ENCODE measurements around the gene SLC25A26.

The SLC25A26 gene

GRCh38 chr3:66336333-66336766 is 115.5 kb downstream of the SLC25A26 start:
- no peak for DNase-seq

DNA sequence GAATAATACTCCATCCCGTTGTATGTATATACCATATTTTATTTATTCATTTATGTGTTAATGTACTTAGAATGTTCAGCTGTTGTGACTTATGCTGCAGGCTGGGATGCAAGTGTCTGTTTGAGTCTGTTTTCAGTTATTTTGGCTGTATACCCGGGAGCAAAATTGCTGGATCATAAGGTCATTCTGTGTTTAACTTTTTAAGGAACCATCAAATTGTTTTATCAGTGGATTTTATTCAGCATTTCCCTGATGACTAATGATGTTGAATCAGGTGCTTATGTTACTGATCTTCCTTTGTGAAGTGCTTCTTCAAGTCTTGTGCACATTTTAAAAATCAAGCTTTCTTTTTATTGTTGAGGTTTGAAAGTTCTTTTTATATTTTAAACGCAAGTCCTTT is 118.1 kb downstream of the SLC25A26 start:
- no peak for DNase-seq

DNA sequence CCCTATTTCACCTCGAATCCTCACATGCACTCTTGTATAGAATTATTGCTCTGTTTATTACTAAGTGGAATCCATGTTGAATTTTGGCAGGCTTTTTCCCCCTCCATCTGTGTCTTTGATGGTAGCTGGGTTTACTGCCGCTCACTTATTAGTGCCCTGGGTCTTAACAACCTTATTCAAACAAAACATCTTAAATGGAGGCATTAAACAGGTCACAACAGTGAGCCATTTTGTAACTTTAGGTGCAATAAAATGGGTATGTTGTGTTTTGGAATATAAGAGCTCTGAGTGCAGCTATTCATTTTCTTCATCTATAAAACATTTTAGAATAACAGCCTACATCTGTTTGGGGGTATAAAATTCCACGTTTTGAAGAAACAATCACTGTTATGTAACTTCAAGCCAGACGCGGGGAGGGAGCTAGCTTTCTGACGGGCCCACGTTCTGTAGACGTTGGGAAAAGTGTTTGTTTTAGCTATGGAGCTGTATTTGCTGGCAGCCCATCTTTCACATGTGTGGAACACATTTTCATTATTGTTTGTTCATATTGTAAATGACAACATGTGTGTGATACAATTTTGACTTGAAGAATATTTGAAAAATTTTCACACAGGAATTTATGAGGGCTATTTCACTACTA is 122.0 kb downstream of the SLC25A26 start:
- no peak for DNase-seq

DNA sequence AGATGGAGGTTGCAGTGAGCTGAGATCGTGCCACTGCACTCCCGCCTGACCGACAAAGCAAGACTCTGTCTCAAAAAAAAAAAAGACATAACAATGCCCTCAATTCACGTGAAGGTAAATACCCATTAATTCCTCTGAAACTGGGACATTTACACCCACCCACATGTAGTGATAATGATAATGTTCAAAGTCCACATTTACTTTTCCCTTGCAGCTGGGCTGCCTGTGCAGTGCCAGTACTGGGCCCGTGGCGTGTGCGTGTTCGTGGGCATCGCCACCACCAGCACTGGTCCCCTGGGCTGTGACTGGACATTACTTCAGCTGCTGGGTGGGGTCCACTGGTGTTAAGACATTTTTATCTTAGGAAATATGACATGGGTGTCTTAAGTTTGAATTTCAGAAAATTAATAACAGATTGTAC is 123.6 kb downstream of the SLC25A26 start:
- DNase-seq, result no peak

DNA sequence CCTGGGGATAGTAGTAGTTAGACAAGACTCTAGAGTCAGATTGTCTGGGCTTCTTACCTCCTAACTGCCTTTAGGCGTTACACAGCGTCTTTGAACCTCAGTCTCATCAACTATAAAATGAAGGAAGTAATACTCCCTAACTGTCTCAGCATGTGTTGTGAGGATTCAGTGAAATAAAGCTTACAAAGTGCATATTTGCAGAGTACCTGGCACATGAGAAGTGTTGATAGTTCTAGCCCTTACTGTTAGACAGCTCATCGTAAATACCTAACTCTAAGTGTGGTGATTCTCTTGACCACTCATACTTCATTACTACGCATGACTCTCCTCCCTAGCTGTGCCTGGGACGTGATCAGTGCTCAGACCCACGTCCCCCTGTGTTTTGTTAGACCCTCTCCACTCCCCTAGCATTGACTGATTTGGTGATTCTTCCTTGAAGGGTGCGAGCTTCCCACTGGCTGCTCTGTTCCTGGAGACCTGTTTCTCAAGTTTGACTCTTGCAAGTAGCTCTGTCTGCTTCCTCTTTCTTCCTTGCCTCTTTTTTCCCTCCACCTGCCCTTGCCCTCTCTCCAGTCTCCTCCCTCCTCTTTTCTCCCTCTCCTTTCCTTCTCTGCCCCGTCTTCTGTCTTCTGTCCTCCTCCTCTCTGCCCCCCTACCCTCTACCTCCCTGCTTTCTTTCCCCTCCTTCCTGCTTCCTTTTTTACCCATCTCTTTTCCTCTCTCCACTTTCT is 124.2 kb downstream of the SLC25A26 start:
- DNase-seq, result no peak

- DNase-seq, result no peak
These were observed 127.9 kb downstream of the SLC25A26 start for GRCh38 chr3:66348704-66349103.

DNA sequence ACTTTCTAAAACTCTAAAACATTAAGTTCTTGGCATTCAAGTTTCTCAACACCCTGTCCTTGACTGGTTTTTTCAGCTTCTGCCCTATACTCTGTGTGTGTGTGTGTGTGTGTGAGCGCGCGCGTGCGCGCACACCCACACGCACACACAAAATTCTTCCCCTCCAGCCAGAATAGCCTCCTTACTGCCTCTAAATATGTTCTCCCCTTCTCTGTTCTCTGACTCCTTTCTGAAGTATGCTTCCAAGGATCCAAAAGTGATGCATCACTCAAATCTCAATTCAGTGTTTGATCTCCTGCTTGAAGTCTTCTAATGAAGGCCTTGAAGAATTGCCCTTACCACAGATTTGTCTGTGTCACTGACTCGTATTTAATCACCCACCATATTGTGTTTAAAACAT is 129.8 kb downstream of the SLC25A26 start:
- DNase-seq, result no peak

GRCh38 chr3:66353039-66353438 is 132.2 kb downstream of the SLC25A26 start:
- DNase-seq, result no peak

DNA sequence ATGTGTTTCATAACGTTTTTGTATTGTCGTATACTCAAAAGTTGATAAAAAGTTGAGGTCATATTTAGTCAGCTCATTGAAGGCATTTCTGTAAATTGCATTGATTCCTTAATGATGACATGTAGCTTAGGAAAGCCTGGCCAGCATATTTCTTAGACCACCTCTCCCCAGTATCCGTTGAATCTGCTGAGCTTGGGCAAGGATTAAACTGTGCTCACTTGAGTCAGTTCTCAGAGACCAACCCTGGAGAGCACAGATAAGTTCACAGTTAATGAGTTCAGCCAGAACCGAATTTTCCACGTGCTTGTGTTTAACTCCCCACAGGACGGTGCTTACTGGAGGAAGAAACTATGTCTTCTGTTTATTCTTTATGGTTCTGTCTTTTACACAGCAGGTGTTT is 132.7 kb downstream of the SLC25A26 start:
- no peak for DNase-seq

GRCh38 chr3:66354001-66354400 is 133.2 kb downstream of the SLC25A26 start:
- DNase-seq, result peak; percentile 28

- DNase-seq, result no peak
These were observed 134.6 kb downstream of the SLC25A26 start for GRCh38 chr3:66355394-66355793.

GRCh38 chr3:66355997-66356396 is 135.2 kb downstream of the SLC25A26 start:
- no peak for DNase-seq

DNA sequence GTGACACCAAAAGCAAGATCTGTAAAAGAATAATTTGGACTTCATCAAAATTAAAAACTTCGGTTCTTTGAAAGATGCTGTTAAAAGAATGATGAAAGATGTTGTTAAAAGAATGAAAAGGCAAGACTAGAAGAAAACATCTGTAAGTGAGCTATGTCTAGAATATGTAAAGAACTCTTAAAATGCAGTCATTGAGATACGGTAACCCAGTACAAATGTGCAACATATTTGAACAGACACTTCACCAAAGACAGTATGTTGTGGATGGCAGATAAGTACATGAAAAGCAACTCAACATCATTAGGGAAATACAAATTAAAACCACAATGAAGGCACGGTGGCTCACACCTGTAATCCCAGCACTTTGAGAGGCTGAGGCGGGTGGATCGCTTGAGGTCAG is 140.6 kb downstream of the SLC25A26 start:
- DNase-seq, result no peak

GRCh38 chr3:66362541-66362941 is 141.7 kb downstream of the SLC25A26 start:
- DNase-seq, result no peak

DNA sequence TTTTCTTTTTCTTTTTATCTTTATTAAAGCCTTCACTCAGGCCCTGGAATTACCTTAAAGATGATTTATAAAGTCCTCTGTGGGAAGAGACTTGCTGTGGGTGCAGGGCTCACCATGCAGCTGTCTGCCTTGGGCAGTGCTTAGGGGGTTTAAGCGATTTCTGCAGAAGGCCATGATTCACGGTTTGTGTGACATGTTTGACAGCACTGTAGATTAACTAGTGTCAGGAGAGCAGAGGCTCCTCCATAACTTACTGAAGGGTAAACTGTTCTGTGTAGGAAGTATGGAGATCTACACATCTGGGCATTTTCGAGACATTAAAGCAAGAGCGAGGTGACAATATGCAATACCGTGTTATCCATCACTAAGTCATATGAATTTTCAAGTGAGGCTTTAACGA is 142.3 kb downstream of the SLC25A26 start:
- no peak for DNase-seq

DNA sequence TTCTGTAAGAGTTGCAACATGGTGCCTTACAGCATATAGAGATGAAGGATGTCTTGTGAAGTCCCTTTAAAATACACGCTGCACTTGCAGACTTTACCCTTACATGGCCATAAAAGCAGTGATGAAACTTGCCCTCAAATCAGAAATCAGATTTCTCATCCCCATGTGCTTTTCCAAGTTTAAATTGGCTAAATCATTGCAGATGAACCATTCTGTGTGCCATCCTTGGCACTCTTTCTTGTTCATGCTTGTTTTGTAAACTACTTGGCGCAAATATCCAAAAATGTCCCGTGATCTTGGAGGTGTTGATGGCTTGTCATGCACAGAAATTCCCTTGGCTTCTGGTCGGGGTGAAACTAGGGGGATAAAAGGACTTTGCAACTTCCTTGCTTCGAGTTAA is 144.3 kb downstream of the SLC25A26 start:
- no peak for DNase-seq

GRCh38 chr3:66366747-66367146 is 145.9 kb downstream of the SLC25A26 start:
- DNase-seq, result no peak

DNA sequence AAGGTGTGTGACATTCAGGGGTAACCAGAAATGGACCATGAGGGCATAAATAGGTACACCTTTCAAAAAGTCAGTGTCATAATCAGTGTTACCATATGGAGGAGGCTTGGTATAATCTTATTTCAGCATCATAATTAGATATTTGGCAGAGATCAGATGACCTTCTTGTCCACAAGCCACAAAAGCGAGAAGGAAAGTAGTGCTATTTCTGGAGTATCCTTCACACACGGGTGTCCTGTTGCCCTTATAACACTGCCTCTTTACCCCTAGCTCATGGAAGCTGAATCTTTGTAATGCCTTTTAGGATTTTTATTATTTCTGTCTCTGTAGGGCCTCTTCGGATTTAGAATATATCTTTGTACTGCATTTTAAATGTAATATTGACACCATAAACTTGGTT is 147.2 kb downstream of the SLC25A26 start:
- DNase-seq, result no peak

- DNase-seq, result no peak
These were observed 149.4 kb downstream of the SLC25A26 start for GRCh38 chr3:66370179-66370578.

DNA sequence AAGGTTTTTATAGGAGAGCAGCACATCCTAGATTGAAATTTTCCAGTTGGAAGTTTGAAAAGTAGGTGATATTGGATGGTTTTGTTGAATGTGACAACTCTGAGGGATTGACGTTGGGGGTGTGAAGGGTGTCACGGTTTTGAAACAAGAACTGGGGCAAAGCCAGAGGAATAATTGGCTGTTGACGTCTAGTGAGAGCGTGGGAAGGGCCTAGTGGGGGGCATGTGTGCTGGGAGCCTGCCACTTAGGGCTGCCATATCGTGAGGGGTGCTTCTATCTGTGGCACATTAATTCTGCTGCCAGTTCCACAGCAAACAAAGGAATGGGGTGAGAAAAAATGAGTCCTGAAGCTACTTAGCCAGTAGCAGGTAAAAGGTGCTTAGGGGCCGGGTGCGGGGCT is 150.6 kb downstream of the SLC25A26 start:
- no peak for DNase-seq

DNA sequence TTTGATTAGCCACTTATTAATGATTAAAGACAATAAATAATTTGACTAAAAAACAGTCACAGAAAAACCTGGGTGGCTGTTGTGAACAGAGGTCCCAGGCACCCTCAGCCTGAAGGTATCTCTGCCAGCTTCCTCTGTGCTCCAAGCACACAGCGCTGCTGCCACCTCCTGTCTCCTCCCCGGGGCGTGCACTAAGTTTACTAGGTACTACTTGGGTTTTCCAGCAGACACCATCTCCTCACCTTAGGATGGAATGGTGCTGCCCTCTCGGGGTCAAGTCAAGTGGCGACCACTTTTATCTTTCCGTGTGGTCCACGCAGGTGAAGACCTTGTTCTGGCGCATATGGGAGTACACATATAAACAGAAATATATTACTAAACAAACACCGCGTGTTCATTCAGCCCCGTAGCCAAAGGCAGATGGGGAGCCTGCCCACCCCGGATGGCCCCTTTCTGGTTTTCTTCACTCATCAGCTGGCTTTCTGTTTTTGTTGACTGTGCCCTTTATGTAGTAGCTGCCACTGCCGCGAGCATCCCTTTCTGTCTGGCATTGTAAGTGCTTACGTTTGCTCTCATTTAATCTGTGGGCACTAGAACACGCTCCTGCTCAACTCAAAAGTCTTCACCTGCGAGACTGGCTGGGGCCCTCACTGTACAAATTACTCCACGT is 152.0 kb downstream of the SLC25A26 start:
- DNase-seq, result peak; percentile 62

DNA sequence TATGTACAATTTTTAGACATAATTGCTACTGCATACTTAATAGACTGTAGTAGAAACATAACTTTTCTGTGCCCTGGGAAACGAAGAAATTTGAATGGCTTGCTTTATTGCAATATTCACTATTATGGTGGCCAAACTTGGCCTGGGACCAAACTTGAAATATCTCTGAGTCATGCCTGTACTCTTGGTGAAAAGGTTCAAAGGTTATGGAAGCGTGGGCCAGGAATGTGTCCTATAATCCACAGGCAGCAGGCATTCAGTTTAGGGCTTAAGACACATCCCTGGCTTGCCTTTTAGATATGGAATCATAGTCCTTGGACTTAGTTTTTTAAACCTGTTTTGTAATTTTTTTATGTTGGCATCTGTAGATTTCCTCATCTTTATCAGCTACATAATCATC is 155.8 kb downstream of the SLC25A26 start:
- no peak for DNase-seq

- DNase-seq, result peak; percentile 29
These were observed 157.0 kb downstream of the SLC25A26 start for GRCh38 chr3:66377800-66378199.

- DNase-seq, result peak; percentile 58
These were observed 157.5 kb downstream of the SLC25A26 start for GRCh38 chr3:66378256-66378655.
